ENCODE data around the gene PLA2G6.
A peak's percentile ranks its signal among the peaks of the same experiment; 100 is the strongest.

DNA sequence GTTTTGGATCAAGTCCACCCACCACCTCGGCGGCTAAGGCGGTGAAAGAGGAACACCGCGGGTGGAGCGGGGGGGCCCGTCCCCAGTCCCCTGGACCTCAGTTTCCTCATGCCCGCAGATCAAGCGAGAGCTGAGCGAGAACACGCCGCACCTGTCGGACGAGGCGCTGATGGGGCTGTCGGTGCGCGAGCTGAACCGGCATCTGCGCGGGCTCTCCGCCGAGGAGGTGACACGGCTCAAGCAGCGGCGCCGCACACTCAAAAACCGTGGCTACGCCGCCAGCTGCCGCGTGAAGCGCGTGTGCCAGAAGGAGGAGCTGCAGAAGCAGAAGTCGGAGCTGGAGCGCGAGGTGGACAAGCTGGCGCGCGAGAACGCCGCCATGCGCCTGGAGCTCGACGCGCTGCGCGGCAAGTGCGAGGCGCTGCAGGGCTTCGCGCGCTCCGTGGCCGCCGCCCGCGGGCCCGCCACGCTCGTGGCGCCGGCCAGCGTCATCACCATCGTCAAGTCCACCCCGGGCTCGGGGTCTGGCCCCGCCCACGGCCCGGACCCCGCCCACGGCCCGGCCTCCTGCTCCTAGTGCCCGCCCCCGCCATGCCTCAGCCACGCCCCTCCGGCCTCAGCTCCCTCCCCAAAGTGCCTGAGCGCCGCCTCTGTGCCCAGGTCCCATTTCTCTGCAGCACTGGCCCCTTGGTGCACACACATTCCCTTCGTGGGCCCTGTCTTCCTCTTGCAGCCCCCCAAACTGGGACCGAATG is 32.8 kb upstream of the PLA2G6 start:
- no peak for TF ChIP-seq TAF1 (IDR thresholded peaks at IDR 0.05; ENCODE audit: borderline replicate concordance, insufficient read depth, low read length)
- no peak for TF ChIP-seq REST (IDR thresholded peaks at IDR 0.05; ENCODE audit: insufficient read depth in 1 of 2, low read depth in 2 of 2, low read length in 2 of 2)
- no peak for TF ChIP-seq FOXP2 (optimal IDR thresholded peaks at IDR 0.05; ENCODE audit: borderline replicate concordance, extremely low read depth, extremely low read length, insufficient read depth)
- TF ChIP-seq POLR2AphosphoS5 (IDR thresholded peaks at IDR 0.05; ENCODE audit: low read depth, low read length), result 0 out of 2 replicates have a peak, but pooled peaks have one; percentile 6
- no peak for TF ChIP-seq SIN3A (IDR thresholded peaks at IDR 0.05; ENCODE audit: borderline replicate concordance, insufficient read depth, low read length)
